Anterior cingulate cortex (tissue), 58 donors: ENCODE results near the gene ATP5F1A.

Experiments used
- DNase-seq, 58 donors: peaks; one replicate each; lab custom pipeline; 2025; lab: John Stamatoyannopoulos, UW

Gene ATP5F1A

DNA sequence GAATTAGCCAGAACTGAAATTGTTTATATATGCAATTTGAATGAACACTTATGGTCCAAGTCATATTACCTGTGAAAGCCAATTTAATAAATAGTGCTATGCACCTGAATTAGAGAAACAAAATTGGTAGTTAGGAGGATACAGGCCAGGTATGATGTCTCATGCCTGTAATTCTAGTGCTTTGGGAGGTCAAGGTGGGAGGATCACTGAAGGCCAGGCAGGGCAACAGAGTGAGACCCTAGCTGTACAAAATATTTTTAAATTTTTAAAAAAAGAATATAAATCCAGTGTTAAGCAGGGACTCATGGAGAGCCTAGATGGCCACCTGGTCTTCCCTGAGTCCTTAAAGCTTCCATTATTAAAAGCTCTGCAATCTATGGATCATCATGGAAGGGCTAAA lies 18.8 kb downstream of the ATP5F1A start:
- no peak for DNase-seq

DNA sequence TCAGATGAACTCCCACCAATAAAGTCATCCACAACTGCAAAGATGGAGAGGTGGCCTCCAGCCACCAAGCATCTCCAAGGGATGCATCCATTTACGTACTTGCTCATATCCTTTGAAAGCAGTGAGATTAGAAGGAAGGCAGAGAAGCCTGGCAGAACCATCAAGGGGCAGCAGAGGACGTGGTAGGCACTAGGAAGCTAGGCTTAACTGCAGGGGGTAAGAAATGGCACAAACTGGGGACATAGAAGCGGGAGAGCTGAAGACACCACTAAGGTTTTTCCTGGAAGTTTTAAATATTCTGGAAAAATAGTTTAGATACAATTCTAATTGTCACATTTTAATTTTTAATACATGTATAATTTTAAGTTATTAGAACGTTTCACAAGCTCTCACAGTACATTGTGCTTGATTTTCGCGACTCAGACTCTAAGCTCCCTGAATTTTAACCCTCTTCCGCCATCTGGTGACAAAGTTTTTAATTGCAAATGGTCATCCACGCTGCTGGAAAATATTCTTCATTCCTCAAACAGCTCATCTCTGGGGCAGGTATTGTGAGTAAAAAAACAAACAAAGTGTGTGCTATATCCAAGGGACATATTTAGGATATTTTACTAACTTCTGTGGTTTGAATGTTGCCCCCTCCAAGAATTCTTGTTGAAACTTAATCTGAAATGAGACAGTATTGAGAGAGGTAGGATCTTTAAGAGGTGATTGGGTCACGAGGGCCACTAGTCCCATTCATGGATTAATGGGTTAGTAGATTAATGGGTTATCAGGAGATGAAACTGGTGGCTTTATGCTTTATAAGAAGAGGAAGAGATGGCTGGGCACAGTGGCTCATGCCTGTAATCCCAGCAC lies 24.4 kb downstream of the ATP5F1A start:
- DNase-seq, result peak in 13 of 58 donors; percentile 4 to 62 (median 13)

DNA sequence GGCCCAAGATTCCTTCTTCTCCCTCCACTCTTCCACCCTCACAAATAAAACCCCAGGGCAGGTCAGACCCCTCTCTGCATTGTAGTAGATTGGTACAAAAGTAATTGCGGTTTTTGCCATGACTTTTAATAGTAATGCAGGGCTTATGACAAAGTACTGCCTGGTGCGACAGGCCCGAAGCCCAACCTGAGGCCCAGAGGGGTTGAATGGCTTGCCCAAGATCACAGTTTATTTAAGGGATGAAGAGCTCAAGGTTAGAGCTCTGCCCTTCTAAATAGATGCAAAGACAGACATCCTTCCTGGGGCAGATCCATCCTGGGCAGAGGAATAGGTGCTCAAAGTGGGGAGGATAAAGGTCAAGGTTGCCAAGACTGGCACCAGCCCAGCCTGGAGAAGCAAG lies 25.1 kb downstream of the ATP5F1A start:
- no peak for DNase-seq

DNA sequence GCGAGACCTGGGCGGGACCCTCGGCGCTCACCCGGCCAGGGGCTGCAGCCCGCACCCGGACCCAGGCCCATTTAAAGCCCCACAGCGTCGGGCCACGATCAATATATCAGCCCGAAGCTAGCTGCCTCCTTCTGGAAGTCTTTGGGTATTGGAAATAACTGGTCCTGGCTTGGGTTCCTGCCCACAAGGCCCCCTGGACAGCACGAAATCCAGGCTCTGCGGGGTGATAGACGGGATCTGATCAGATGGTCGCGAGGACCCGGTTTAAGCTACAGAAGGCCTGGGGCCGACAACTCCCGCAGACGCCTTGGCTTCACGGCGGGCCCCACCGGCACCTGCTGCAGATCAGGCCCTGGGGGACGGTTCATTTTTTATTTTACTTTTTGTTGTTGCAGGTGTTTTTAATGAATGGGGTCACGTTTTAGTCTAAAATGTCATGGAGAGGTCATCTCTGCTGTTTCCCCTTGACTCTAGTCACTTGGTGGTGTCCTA lies 25.7 kb downstream of the ATP5F1A start:
- no peak for DNase-seq

DNA sequence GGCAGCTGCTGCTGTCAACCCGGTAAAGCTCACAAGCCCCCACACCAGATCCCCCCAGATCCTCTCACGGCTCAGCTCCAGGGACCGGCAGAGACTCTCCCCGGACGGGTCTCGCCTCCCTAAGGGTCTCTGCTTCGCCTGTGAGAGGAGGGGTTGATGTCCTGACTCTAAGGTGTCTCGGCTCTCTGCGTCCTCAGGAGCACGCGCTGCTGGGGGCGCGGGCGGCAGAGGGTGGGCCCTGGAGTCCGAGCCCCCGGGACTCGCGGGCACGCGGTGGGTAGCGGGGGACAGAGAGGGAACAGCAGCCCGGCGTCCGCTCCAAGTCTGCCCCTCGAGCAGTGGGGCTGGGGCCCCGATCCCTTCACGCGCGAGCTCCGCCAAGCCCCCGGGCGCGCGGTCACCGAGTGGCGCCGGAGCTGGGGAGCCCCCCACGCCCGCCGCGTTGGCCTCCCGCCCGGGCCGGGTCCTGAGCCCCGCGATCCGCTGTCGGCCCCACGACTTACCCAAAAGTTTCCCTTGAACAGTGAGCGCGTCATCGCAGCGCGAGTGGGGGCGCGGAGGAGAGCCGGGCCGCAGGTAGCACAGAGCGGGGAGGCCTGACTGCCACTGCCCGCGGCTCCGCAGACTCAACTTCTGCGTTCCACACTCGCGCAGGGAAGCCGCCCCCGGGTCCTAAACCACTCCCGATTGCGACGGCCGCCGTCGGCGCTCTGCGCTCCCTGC lies 26.3 kb downstream of the ATP5F1A start, which contains the start of gene PSTPIP2:
Gene PSTPIP2, minus strand, starts transcription at position 608 of the 723 bp plus-strand sequence. Its CDS starts 72 bp downstream, at position 536.
- peak in 20 of 58 donors; percentile 5 to 57 (median 18) for DNase-seq

DNA sequence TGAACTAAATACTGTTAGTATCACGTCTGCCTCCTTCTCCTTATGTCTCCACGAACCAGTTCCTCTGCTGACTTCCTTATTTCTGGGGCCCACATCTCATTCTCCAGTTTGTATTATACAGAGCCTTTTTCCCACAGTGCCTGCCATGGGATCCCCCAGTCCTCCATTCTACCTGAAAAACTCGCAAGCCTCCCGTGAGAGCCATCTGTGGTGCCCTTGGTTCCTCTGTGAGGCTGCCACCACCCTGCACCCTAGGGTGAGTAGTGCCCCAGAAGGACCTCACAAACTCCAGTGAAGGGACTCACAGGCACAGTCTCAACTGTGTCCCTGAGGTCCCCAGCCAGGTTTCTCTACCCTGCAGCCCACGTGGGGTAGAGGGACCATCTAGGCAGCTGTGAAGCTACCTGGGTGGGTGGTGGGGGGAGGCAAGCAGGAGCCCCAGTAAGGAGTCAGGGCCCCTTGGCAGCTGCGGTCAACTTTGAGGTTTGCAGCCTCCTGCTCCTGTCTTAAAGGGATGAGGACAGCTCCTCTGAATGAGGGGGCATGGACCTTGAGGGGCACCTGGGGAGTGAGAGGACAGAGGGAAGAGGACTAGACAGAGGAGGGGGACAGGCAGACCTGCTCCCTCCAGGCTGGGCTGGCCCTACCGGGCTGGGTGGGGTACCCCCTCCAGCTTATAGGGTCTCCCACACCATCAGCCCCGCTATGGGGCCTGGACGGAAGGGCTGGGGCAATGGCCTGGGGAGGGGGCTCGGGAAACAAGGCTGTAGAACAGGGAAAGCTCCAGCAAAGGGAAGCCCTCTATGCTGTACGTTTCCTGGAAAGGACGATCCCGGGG lies 27.1 kb downstream of the ATP5F1A start:
- no peak for DNase-seq

DNA sequence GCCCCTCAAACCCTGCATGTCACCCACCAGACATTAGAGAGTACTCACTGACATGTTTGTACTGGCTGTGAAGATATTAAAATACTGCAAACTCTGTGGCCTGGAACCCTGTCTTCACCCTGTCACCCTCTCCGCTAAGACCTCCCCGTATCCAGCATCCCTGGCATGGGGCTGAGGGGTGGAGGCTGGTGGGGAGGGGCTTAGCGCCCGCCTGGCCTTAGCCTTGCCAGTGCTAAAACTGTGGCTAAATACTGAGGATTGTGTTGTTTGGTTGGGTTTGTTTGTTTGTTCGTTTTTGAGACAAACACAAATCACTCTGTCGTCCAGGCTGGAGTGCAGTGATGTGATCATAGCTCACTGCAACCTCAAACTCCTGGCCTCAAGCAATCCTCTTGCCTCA lies 27.9 kb downstream of the ATP5F1A start:
- DNase-seq, result no peak

DNA sequence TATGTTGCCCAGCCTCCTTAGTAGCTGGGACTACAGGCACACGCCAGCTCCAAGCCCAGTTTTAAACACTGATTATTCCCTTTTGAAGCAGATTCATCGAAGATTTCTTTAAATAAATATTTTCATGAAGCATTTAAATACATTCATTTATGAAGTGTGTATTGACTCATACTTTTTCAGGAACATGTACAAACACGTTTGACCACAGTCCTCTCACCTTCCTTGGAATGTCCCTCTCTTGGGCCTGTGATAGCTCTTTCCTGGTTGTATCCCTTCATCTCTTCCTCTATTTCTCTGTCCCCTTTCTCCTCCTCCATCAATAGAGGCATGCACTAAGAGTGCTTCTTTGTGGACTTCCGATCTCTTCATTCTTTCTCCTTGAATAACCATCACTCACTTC lies 28.6 kb downstream of the ATP5F1A start:
- DNase-seq, result no peak

DNA sequence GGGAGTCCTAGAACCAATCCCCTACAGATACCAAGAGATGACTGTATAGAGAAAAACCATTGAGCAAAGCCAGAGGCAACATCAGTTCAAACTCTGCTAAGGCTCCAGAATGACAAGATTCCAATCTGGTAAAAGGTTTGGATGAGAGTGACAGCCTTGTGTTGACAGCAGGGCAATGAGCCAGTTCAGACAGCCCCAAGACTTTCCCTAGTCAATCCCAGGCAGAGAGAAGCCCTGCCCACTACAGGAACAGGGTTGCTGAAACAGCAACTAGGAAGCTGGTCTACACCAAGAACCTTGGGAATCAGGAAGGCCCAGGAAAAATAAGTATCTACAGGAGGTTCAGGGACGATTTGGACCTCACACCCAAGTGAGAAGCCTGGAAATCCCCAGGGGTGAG lies 29.3 kb downstream of the ATP5F1A start:
- no peak for DNase-seq

DNA sequence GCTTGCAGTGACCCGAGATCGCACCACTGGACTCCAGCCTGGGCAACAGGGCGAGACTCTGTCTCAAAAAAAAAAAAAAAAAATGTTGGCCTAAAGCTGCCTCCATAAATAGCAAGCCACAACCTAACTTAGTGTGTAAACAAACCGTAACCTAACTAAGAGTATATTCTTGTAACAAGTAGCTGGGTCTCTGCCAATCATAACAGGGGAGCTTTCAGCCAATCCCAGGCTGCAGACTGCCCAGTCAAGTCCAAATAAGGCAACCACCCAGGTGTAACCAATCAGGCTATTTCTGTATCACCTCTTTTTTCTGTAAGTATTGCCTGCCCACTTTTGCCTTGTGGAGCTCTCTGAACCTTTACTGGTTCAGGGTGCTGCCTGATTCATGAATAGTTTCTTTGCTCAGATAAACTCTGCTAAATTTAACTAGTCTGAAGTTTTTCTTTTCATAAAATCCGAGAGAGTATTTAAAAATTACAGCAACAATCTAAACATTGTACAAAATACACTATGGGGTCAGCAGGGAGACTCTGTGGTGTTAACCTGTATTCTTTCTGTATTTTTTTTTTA lies 30.6 kb downstream of the ATP5F1A start:
- DNase-seq, result no peak

DNA sequence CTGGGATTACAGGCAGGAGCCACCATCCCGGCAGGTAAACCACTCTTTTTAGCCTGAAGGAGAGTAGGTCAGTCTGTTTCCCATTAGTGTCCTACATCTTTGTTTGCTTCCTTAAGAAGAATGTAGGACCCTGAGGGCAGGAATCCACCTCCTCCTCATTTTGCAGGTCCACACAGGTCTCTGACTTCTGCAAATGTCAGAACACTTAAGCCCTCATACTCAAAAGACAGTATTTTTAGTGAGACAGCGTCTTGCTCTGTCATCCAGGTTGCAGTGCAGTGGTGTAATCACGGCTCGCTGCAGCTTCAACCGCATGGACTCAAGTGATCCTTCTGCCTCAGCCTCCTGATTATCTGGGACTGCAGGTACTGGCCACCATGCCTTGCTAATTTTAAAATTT lies 35.3 kb downstream of the ATP5F1A start:
- DNase-seq, result no peak

DNA sequence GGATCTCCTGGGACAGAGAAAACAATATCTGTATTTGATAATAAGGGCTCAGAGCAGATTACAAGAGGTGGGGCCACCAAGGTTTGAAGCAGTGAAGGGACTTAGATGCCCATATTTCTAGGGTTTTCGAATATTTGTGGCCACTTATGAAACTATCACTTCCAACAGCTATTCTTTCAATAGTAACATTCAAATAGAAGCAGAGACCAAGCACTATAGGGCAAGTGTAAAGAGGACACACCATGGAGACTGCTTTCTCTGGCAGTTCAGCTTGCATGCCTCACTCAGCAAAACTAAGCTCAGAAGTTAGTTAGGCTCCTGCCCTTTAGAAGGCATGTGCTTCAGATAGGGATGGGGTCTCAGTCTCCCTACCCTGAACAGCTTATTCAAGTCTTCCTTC lies 36.3 kb downstream of the ATP5F1A start:
- no peak for DNase-seq

DNA sequence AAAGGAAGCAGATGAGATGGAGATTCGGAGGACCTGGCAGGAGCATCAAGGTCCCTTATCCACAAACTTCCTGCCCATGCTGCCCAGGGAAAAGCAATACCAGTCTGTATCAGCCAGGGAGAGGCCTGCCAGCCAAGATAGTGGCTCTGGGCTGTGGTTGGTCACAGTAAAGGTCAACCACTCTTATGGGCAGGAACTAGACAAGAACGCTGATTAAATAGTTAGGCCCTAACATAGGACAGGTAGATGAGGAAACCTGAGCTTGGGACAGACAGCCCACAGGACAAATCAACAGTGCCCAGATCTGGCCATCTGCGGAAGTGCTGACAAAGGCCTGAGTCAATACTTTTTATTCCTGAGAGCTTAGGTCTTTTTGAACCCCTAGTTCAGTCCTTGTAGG lies 36.7 kb downstream of the ATP5F1A start:
- no peak for DNase-seq

DNA sequence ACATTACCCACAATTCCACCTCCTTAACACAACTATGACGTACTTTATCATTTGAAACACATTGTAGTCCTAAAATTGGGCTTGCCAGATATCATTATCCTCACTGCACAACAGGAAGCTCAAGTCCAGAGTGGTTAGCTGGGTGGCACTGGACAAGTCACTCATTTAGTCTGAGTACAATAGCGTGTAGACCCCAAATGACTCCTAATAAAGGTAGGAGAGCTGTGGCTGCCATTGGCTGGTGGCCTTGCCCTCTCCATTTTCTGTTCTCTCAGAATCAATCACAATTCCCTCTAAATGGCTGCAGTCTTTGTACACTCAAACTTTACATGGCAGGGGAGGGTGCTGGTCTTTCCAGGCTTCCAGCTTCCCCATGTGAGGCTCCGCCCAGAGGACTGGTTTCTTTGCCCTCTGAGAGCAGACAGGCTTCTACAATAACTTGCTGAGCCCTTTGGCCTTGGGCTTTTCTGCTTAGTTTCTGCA lies 37.7 kb downstream of the ATP5F1A start:
- DNase-seq, result no peak

DNA sequence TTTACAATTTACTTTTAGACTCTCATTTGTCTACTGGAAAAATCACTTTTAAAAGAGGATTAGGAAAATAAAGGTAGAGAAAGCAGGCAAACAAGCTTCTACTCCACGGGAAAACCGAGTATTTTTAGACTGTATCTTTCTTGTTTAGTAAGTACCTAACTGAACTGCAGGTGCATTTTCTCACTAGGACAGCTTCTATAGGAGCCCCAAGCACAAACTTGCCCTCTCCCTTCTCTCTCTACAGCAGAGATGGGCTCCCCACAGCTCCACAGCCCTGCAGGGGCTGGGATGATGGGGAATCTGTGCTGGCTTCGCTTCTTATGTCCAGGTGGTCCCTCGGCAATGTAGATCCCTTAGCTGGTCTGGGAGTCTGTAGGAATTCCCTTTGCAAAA lies 42.3 kb downstream of the ATP5F1A start:
- no peak for DNase-seq

DNA sequence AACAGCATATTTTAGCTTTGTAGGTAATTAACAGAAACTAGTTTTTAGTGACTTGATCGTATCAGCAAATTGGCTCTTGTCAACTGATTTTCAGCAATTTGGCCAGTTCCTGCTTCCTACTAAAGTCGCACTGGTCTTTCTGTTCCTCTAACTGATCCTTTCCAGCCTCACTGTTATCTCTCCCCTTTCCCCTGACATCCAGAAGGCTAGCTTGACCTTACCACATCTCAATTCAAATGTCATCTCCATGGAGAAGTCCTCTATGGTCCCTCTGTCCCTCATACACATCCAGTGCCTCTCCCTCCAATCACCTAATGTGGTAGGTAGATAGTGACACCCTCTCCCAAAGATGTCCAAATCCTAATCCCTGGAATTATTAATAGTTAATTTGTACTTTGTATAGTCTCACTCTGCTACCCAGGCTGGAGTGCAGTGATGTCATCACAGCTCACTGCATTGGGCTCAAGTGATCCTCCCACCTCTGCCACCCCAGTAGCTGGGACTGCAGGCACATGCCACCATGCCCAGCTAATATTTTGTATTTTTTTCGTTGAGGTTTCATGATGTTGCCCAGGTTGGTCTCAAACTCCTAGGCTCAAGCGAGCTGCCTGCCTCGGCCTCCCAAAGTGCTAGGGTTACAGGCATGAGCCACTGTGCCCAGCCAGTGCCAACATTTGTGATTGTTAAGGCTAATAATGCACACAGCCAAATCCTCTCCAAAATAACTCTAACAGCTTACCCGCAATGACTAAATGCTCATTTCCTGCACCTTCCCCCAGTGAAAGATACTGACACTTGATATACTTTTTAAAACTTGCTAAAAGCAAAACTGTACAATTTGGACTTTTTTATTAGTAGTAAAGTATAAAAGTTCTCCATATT lies 42.9 kb downstream of the ATP5F1A start:
- DNase-seq, result no peak

DNA sequence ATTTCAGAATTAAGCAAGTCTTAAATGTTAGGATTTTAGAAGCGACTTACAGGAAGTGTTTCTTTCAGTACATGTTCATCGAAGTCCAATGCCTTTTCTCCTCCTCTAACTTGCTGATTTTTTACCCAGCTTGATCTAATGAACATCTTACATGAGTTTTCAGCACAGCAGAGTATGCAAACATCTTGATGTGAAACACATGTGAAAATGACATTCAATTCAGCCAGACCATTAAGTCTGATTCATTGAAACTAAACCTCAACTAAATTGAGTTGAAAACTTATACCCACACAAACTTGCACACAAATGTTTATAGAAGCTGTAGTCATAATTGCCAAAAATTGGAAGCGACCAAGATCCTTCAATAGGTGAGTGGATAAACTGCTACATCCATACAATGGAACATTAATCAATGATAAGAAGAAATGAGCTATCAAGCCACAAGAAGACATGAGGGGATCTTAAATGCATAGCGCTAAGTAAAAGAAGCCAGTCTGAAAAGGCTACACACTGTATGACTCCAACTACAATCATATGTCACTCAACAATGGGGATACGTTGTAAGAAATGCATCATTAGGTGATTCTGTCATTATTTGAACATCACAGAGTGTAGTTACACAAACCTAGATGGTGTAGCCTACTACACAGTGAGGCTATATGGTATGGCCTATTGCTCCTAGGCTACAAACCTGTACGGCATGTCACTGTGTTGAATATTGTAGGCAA lies 44.6 kb downstream of the ATP5F1A start:
- no peak for DNase-seq

DNA sequence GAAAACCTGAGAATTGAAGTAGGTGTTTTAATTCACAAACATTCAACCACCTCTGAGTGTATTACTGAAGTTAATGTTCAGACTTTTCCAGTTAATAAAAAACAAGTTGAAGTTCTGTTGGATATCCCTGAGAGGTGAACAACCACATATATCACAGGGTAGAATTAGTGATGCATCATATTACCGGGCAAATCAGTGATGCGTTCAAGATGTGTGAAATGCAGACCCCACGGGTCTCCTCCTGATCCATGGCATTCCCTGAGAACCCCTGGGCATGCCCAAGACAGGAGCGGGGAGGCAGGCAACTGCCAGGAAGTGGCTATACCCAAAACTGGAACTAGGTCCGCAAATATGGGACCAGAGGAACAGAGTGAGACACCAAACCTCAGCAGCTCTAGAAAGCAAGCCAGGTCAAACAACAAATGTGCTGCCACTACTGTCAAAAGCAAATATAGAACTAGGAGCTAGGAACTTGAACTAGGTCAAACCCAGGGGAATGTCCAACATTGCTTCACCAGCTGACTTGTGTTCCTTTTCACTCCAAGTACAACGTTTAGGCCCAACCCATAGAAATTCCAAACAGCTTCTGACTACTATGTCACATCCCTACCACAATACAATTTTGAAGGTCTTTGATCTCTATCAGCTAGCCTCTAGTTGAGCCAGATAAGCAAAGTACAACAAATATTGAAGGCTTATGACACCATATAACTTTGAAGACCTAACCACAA lies 46.2 kb downstream of the ATP5F1A start:
- DNase-seq, result no peak
